Gastrocnemius medialis (tissue), 4 donors: ENCODE results near the gene NDC80.

Source experiments
- POLR2A ChIP-seq, 2 donors: fragments of 450-650 bp; IDR thresholded peaks; one replicate each; pipeline ENCODE4 v1.6.1; 2017; ENCODE audit warnings: antibody characterized with exemption in 2 of 2, mild to moderate bottlenecking in 2 of 2, moderate library complexity in 2 of 2
- TF ChIP-seq, protein P1 (sequence below), 5 experiments: fragments of 450-650 bp in 3 of 5; fragments of 200-600 bp in 2 of 5; sonication (generic) in 2 of 5; IDR thresholded peaks in 4 of 5; conservative IDR thresholded peaks in 1 of 5; 1 replicate in 4 of 5; 2 replicates in 1 of 5; pipeline ENCODE4 v1.5.1; 2016 to 2019; ENCODE audit warnings: antibody characterized with exemption in 5 of 5, mild to moderate bottlenecking in 3 of 5, moderate library complexity in 3 of 5

DNA sequence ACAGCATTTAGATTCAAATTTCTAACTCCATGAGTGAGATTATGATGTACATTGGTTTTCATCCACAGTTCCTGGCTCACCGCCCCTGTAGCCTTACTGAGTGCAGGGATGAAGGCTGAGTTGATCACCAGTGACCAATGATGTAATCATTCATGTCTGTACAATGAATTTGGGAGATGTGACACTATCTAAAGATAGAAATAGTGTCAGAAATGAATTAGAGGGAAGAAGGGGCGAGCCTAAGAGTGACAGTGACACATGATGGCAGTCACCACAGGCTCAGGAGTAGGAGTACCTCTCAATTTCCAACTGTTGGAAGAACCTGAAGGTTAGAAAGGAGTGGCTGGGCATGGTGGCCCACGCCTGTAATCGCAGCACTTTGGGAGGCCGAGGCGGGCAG is 3.2 kb upstream of the NDC80 start:
- TF ChIP-seq POLR2A (IDR thresholded peaks at IDR 0.05): no peak
- TF ChIP-seq, protein P1, sequence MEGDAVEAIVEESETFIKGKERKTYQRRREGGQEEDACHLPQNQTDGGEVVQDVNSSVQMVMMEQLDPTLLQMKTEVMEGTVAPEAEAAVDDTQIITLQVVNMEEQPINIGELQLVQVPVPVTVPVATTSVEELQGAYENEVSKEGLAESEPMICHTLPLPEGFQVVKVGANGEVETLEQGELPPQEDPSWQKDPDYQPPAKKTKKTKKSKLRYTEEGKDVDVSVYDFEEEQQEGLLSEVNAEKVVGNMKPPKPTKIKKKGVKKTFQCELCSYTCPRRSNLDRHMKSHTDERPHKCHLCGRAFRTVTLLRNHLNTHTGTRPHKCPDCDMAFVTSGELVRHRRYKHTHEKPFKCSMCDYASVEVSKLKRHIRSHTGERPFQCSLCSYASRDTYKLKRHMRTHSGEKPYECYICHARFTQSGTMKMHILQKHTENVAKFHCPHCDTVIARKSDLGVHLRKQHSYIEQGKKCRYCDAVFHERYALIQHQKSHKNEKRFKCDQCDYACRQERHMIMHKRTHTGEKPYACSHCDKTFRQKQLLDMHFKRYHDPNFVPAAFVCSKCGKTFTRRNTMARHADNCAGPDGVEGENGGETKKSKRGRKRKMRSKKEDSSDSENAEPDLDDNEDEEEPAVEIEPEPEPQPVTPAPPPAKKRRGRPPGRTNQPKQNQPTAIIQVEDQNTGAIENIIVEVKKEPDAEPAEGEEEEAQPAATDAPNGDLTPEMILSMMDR (IDR thresholded peaks at IDR 0.05 in 4 of 5, conservative IDR thresholded peaks at IDR 0.05 in 1 of 5): no peak
